Vagina (tissue), 2 donors: ENCODE data around the gene CCNL1.

Experiments used
- CTCF ChIP-seq, 3 experiments: fragments of 450-650 bp in 2 of 3; fragments of 200-600 bp in 1 of 3; sonication (generic) in 1 of 3; IDR thresholded peaks; one replicate each; pipeline ENCODE4 v1.5.1; 2017 to 2019; ENCODE audit warnings: antibody characterized with exemption in 3 of 3, mild to moderate bottlenecking in 2 of 3, moderate library complexity in 2 of 3
- POLR2A ChIP-seq, 2 donors: fragments of 450-650 bp; IDR thresholded peaks; one replicate each; pipeline ENCODE4 v1.6.1; 2017; ENCODE audit warnings: antibody characterized with exemption in 2 of 2, mild to moderate bottlenecking in 2 of 2, moderate library complexity in 2 of 2
- POLR2AphosphoS5 ChIP-seq, 2 donors: sonication (generic); formaldehyde crosslinking; IDR thresholded peaks; one replicate each; pipeline ENCODE4 v1.9.0; 2017; ENCODE audit warnings: antibody characterized with exemption in 2 of 2, mild to moderate bottlenecking in 2 of 2, low read depth in 1 of 2; ENCODE audit not compliant: insufficient read depth in 1 of 2

GRCh38 chr3:157163217-157163953 is 3.4 kb upstream of the CCNL1 start:
- no peak for TF ChIP-seq POLR2A (IDR thresholded peaks at IDR 0.05)
- TF ChIP-seq CTCF (IDR thresholded peaks at IDR 0.05) = no peak
- TF ChIP-seq POLR2AphosphoS5 (IDR thresholded peaks at IDR 0.05; ENCODE audit: insufficient read depth in 1 of 2, low read depth in 1 of 2) = no peak
